H9 (cell line): ENCODE data around the gene MEIOSIN. TPM values are rescaled to one million over a fixed set of nuclear protein-coding genes. Genes with fewer than 3 reads are reported as not detected.

Source experiments
- DNase-seq: peaks from one replicate; pipeline ENCODE4 v3.0.0-alpha.2; 2017
- H2AFZ ChIP-seq: one replicate; pipeline ENCODE4 v1.6.1; 2013; ENCODE audit warnings: mild to moderate bottlenecking, low read length, control low read depth, moderate library complexity
- H2AK5ac ChIP-seq: 2 replicates; pipeline ENCODE4 v1.6.1; 2013; ENCODE audit warnings: low read length, control low read depth, mixed read lengths; ENCODE audit not compliant: insufficient read length
- H2BK120ac ChIP-seq: one replicate; pipeline ENCODE4 v1.6.1; 2013; ENCODE audit warnings: low read depth, mild to moderate bottlenecking, low read length, control low read depth, inconsistent platforms; ENCODE audit not compliant: poor library complexity, severe bottlenecking
- H2BK12ac ChIP-seq: 2 replicates; pipeline ENCODE4 v1.6.1; 2013; ENCODE audit warnings: low read length, control low read depth, mixed read lengths, low read depth; ENCODE audit not compliant: insufficient read length
- H2BK15ac ChIP-seq: 2 replicates; pipeline ENCODE4 v1.6.1; 2013; ENCODE audit warnings: low read depth, low read length, control low read depth
- H2BK20ac ChIP-seq: one replicate; pipeline ENCODE4 v1.6.1; 2013; ENCODE audit warnings: low read depth, mild to moderate bottlenecking, low read length, control low read depth, inconsistent platforms; ENCODE audit not compliant: poor library complexity, severe bottlenecking
- H2BK5ac ChIP-seq: 2 replicates; pipeline ENCODE4 v1.6.1; 2013; ENCODE audit warnings: low read length, control low read depth, mixed read lengths; ENCODE audit not compliant: insufficient read length
- H3K14ac ChIP-seq: 2 replicates; pipeline ENCODE4 v1.6.1; 2013; ENCODE audit warnings: low read length, control low read depth; ENCODE audit not compliant: insufficient read depth
- H3K18ac ChIP-seq: 2 replicates; pipeline ENCODE4 v1.6.1; 2013; ENCODE audit warnings: low read depth, mild to moderate bottlenecking, mixed read lengths, low read length, control low read depth; ENCODE audit not compliant: insufficient read length
- H3K23ac ChIP-seq: 2 replicates; pipeline ENCODE4 v1.6.1; 2013; ENCODE audit warnings: low read length, control low read depth, mixed read lengths, low read depth; ENCODE audit not compliant: insufficient read length
- H3K23me2 ChIP-seq: 2 replicates; pipeline ENCODE4 v1.6.1; 2013; ENCODE audit warnings: low read depth, mild to moderate bottlenecking, mixed read lengths, low read length, control low read depth; ENCODE audit not compliant: insufficient read length, poor library complexity, severe bottlenecking
- H3K27ac ChIP-seq: 2 replicates; pipeline ENCODE4 v1.5.1; 2013; ENCODE audit warnings: low read length, control low read depth, mixed read lengths, low read depth; ENCODE audit not compliant: insufficient read length
- H3K27me3 ChIP-seq: 2 replicates; pipeline ENCODE4 v1.6.1; 2013; ENCODE audit warnings: low read length, control low read depth, inconsistent platforms; ENCODE audit not compliant: insufficient read depth
- H3K4ac ChIP-seq: 2 replicates; pipeline ENCODE4 v1.6.1; 2013; ENCODE audit warnings: low read depth, mild to moderate bottlenecking, control low read depth, inconsistent platforms, low read length, moderate library complexity
- H3K4me1 ChIP-seq: 2 replicates; pipeline ENCODE4 v1.6.1; 2013; ENCODE audit warnings: low read length, control low read depth, inconsistent platforms; ENCODE audit not compliant: insufficient read depth
- H3K4me2 ChIP-seq: 2 replicates; pipeline ENCODE4 v1.6.1; 2013; ENCODE audit warnings: low read length, control low read depth, mixed read lengths; ENCODE audit not compliant: insufficient read length, insufficient read depth
- H3K56ac ChIP-seq: 2 replicates; pipeline ENCODE4 v1.6.1; 2013; ENCODE audit warnings: low read depth, mild to moderate bottlenecking, mixed read lengths, low read length, control low read depth; ENCODE audit not compliant: insufficient read length
- H3K79me1 ChIP-seq: 2 replicates; pipeline ENCODE4 v1.6.1; 2013; ENCODE audit warnings: low read depth, mild to moderate bottlenecking, moderate library complexity, low read length, control low read depth, inconsistent platforms; ENCODE audit not compliant: insufficient read depth, poor library complexity, severe bottlenecking
- H3K79me2 ChIP-seq: 2 replicates; pipeline ENCODE4 v1.6.1; 2013; ENCODE audit warnings: low read length, control low read depth, inconsistent platforms; ENCODE audit not compliant: insufficient read depth
- H3K9ac ChIP-seq: 2 replicates; pipeline ENCODE4 v1.6.1; 2013; ENCODE audit warnings: low read length, control low read depth, mixed read lengths; ENCODE audit not compliant: insufficient read length; ENCODE audit errors: extremely low read depth
- H3K9me3 ChIP-seq: one replicate; pipeline ENCODE4 v1.6.1; 2013; ENCODE audit warnings: low read depth, low read length, inconsistent platforms; ENCODE audit not compliant: control insufficient read depth
- H3T11ph ChIP-seq: one replicate; pipeline ENCODE4 v1.6.1; 2013; ENCODE audit warnings: mild to moderate bottlenecking, low read length, control low read depth, inconsistent platforms
- H4K20me1 ChIP-seq: one replicate; pipeline ENCODE4 v1.6.1; 2013; ENCODE audit not compliant: control insufficient read depth, insufficient read length, insufficient read depth
- H4K5ac ChIP-seq: 2 replicates; pipeline ENCODE4 v1.6.1; 2013; ENCODE audit warnings: low read depth, mild to moderate bottlenecking, mixed read lengths, low read length, control low read depth; ENCODE audit not compliant: insufficient read length
- H4K8ac ChIP-seq: replicated peaks from 2 replicates; pipeline ENCODE4 v1.6.1; 2013; ENCODE audit warnings: low read length, control low read depth, mixed read lengths, low read depth; ENCODE audit not compliant: insufficient read length
- H4K91ac ChIP-seq: 2 replicates; pipeline ENCODE4 v1.6.1; 2013; ENCODE audit warnings: low read depth, mild to moderate bottlenecking, moderate library complexity, mixed read lengths, low read length, control low read depth; ENCODE audit not compliant: insufficient read length
- H3K27ac Mint-ChIP-seq, 3 experiments: 2 replicates in 2 of 3; 3 replicates in 1 of 3; pipeline ENCODE4 v1.8.0; 2020 to 2021; ENCODE audit warnings: mixed read lengths in 3 of 3, mild to moderate bottlenecking in 1 of 3, moderate library complexity in 1 of 3
- H3K27me3 Mint-ChIP-seq: 2 replicates; pipeline ENCODE4 v1.8.0; 2021; ENCODE audit warnings: low read depth, mild to moderate bottlenecking, moderate library complexity, mixed read lengths
- H3K36me3 Mint-ChIP-seq, 3 experiments: 2 replicates in 2 of 3; 3 replicates in 1 of 3; pipeline ENCODE4 v1.8.0; 2020 to 2021; ENCODE audit warnings: low read depth in 3 of 3, mixed read lengths in 3 of 3; ENCODE audit not compliant: insufficient read depth in 1 of 3
- H3K4me1 Mint-ChIP-seq, 2 experiments: 2 replicates each; pipeline ENCODE4 v1.8.0; 2020; ENCODE audit warnings: mixed read lengths in 2 of 2
- H3K4me3 Mint-ChIP-seq, 2 experiments: 2 replicates in 1 of 2; 3 replicates in 1 of 2; pipeline ENCODE4 v1.8.0; 2020 to 2021; ENCODE audit warnings: mild to moderate bottlenecking in 2 of 2, mixed read lengths in 2 of 2, moderate library complexity in 1 of 2
- H3K9me3 Mint-ChIP-seq, 2 experiments: 2 replicates in 1 of 2; 3 replicates in 1 of 2; pipeline ENCODE4 v1.8.0; 2020; ENCODE audit warnings: mild to moderate bottlenecking in 2 of 2, mixed read lengths in 2 of 2, moderate library complexity in 1 of 2
- WGBS: extraction: QIAGEN DNeasy Blood & Tissue Kit; methylation state at CpG from one replicate; pipeline ENCODE4 v1.1.7; 2013; ENCODE audit warnings: missing lambda C conversion rate, low lambda C conversion rate, mixed read lengths; ENCODE audit not compliant: insufficient read length; ENCODE audit errors: extremely low coverage; 5-methylcytosine and 5-hydroxymethylcytosine counted together
- total RNA-seq: library from RNA; stranded (reverse); gene quantifications from 2 replicates; pipeline ENCODE4 v1.2.1, GENCODE V29; 2021
- TF ChIP-seq, protein P1 (sequence below): fragments of 200-600 bp; sonication (generic); conservative IDR thresholded peaks from 3 replicates; pipeline ENCODE4 v1.8.0; 2021; ENCODE audit warnings: antibody characterized with exemption, mild to moderate bottlenecking

The MEIOSIN gene
- total RNA-seq, 1 experiment from 2014 or later, result not detected

DNA sequence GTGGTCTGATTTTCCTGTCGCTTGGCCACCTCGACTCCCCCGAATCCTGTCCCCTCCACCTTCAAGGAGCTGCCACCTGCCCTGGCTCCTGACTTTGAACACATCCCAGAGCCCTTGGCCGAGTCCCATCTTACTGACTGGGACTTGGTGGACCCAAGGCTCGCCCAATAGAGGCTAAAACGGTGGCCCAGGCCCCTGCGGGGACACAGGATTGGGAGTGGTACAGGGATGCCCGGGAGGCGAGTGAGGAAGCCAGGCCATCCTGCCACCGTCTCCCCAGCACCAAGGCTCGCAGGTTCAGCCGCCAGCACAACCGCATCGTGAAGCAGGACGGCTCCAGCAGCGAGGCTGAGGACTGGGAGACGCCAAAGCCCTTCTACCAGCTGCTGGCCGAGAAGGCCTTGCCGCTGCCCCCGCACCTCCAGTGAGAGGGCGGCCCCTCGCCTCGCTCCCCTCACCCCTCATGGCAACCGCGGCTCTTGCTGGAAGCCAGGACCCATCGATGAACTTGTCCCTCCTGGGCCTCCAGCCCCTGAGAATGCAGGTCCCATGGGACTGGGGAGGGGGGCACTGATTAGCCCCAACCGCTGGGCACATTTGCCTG is 30.6 kb downstream of the MEIOSIN start:
- peaks cover 3% of the 10 kb centered on the region; the same call in 1 of the 2 replicates for H3K4me1 ChIP-seq
- H3K14ac ChIP-seq, result peak overlapping the region; percentile 0; the same call in 1 of the 2 replicates
- TF ChIP-seq, protein P1, sequence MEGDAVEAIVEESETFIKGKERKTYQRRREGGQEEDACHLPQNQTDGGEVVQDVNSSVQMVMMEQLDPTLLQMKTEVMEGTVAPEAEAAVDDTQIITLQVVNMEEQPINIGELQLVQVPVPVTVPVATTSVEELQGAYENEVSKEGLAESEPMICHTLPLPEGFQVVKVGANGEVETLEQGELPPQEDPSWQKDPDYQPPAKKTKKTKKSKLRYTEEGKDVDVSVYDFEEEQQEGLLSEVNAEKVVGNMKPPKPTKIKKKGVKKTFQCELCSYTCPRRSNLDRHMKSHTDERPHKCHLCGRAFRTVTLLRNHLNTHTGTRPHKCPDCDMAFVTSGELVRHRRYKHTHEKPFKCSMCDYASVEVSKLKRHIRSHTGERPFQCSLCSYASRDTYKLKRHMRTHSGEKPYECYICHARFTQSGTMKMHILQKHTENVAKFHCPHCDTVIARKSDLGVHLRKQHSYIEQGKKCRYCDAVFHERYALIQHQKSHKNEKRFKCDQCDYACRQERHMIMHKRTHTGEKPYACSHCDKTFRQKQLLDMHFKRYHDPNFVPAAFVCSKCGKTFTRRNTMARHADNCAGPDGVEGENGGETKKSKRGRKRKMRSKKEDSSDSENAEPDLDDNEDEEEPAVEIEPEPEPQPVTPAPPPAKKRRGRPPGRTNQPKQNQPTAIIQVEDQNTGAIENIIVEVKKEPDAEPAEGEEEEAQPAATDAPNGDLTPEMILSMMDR, result no peak
- H2BK120ac ChIP-seq, result no peak overlapping the region
- H3K9me3 ChIP-seq, result no peaks in the 10 kb centered on the region
- Mint-ChIP-seq H3K4me3 (no peak overlapping the region; a peak in 1 of 5 replicates), H3K27me3 (peaks cover 13% of the 10 kb centered on the region), H3K4me1 (peaks cover 8 to 35% of the 10 kb centered on the region in 2 experiments), H3K9me3 (no peaks in the 10 kb centered on the region; a peak in 1 of 5 replicates), H3K36me3 (0 out of 7 replicates have a peak, but pooled peaks cover 0 to 2% (median 0%) of the 10 kb centered on the region in 3 experiments), H3K27ac (no peak overlapping the region)
- no peak overlapping the region for H3K4ac ChIP-seq
- no peak overlapping the region for H4K5ac ChIP-seq
- H3K23me2 ChIP-seq, result peaks cover 12% of the 10 kb centered on the region
- H3T11ph ChIP-seq, result no peak overlapping the region
- H2BK15ac ChIP-seq, result no peak overlapping the region
- no peak overlapping the region for H3K9ac ChIP-seq
- no peak overlapping the region for H3K56ac ChIP-seq
- no CpG with 5 or more reads among the region's 27 CpGs for WGBS
- H3K18ac ChIP-seq, result peak overlapping the region; percentile 61
- no peak for DNase-seq
- H2AFZ ChIP-seq, result no peak overlapping the region
- no peak overlapping the region for H4K91ac ChIP-seq
- H2BK20ac ChIP-seq, result no peak overlapping the region
- no peak overlapping the region for H3K4me2 ChIP-seq
- H3K27me3 ChIP-seq, result no peaks in the 10 kb centered on the region
- H4K8ac ChIP-seq, result no peak overlapping the region
- H4K20me1 ChIP-seq, result no peaks in the 10 kb centered on the region
- H2BK5ac ChIP-seq, result no peak overlapping the region
- H3K27ac ChIP-seq, result no peak overlapping the region
- H3K23ac ChIP-seq, result no peak overlapping the region
- no peak overlapping the region for H2AK5ac ChIP-seq
- H2BK12ac ChIP-seq, result no peak overlapping the region
- no peaks in the 10 kb centered on the region for H3K79me2 ChIP-seq
- no peaks in the 10 kb centered on the region for H3K79me1 ChIP-seq
